Panc1 (cell line): ENCODE results near the gene TNFAIP2. TPM values are rescaled to one million over a fixed set of nuclear protein-coding genes. Genes with fewer than 3 reads are reported as not detected.

ENCODE experiments used
- ATAC-seq: fragments of 200-7000 bp; cut with Tn5 transposase; 2 replicates; pipeline ENCODE4 v1.9.1; 2020; ENCODE audit warnings: mild to moderate bottlenecking, moderate library complexity
- BruUV-seq: library from RNA; stranded (reverse); fragments of 400-500 nt; replicated peaks from 2 replicates; lab custom pipeline; 2021; lab: Mats Ljungman, UMichigan
- CTCF ChIA-PET: fragments of 300-600 bp; sonication (Branson Sonifier 250); formaldehyde crosslinking; loops from one replicate; lab custom pipeline; 2022; ENCODE audit warnings: antibody characterized with exemption; lab: Charles Lee
- POLR2A ChIA-PET: fragments of 300-600 bp; sonication (Branson Sonifier 250); formaldehyde crosslinking; loops from one replicate; lab custom pipeline; 2022; ENCODE audit warnings: antibody characterized with exemption; lab: Charles Lee
- DNase-seq: peaks from one replicate; pipeline ENCODE4 v3.0.0-alpha.2; 2010; ENCODE audit warnings: low read depth, low spot score
- H3K27ac ChIP-seq: 2 replicates; pipeline ENCODE4 v1.5.1; 2011; ENCODE audit warnings: mild to moderate bottlenecking, low read length, inconsistent platforms
- H3K27me3 ChIP-seq: fragments of 200-500 bp; sonication (Bioruptor generic); 2 replicates; pipeline ENCODE4 v1.6.0; 2014; ENCODE audit warnings: low read length, inconsistent platforms; ENCODE audit not compliant: control insufficient read depth, insufficient read depth
- H3K36me3 ChIP-seq: fragments of 200-500 bp; sonication (Bioruptor generic); 2 replicates; pipeline ENCODE4 v1.5.1; 2014; ENCODE audit warnings: inconsistent platforms, mild to moderate bottlenecking, low read length, moderate library complexity; ENCODE audit not compliant: control insufficient read depth, insufficient read depth
- H3K4me1 ChIP-seq: 2 replicates; pipeline ENCODE4 v1.5.1; 2011; ENCODE audit warnings: inconsistent platforms, mild to moderate bottlenecking, low read length, moderate library complexity; ENCODE audit not compliant: control insufficient read depth, insufficient read depth
- H3K4me3 ChIP-seq, 2 experiments: 2 replicates each; pipeline ENCODE4 v1.5.1; 2011 to 2012; ENCODE audit warnings: low read depth in 2 of 2, low read length in 2 of 2, mild to moderate bottlenecking in 2 of 2, inconsistent platforms in 1 of 2, moderate library complexity in 1 of 2
- H3K9me3 ChIP-seq: fragments of 200-500 bp; sonication (Bioruptor generic); 2 replicates; pipeline ENCODE4 v1.5.1; 2014; ENCODE audit warnings: low read depth, mild to moderate bottlenecking, inconsistent platforms, low read length, moderate library complexity; ENCODE audit not compliant: control insufficient read depth, insufficient read depth
- POLR2AphosphoS5 ChIP-seq: IDR thresholded peaks from 2 replicates; pipeline ENCODE4 v1.6.1; 2012; ENCODE audit warnings: mild to moderate bottlenecking, low read depth, low read length, moderate library complexity
- REST ChIP-seq, 2 experiments: IDR thresholded peaks; 2 replicates each; pipeline ENCODE4 v1.6.1; 2011 to 2012; ENCODE audit warnings: low read depth in 2 of 2, control low read depth in 1 of 2, low read length in 1 of 2, mild to moderate bottlenecking in 1 of 2, moderate library complexity in 1 of 2; ENCODE audit not compliant: insufficient read depth in 1 of 2
- SIN3A ChIP-seq: IDR thresholded peaks from 2 replicates; pipeline ENCODE4 v1.6.1; 2012; ENCODE audit warnings: low read depth, mild to moderate bottlenecking, low read length, moderate library complexity, borderline replicate concordance; ENCODE audit not compliant: insufficient read depth
- TCF7L2 ChIP-seq: IDR thresholded peaks from 2 replicates; pipeline ENCODE4 v1.6.1; 2011; ENCODE audit warnings: mild to moderate bottlenecking, low read depth, low read length, inconsistent platforms
- in situ Hi-C: cut with HindIII; loops from 2 replicates; pipeline ENCODE4 v1.10.0; 2016; ENCODE audit warnings: low sequenced_read_pairs, low pct_unique_long_range_greater_than_20kb
- intact Hi-C: fragments of 100-400 bp; cut with micrococcal nuclease; formaldehyde crosslinking; loops from one replicate; pipeline ENCODE4 v1.10.0; 2022; ENCODE audit not compliant: unreplicated experiment
- total RNA-seq: library from RNA; stranded (reverse); gene quantifications from one replicate; pipeline ENCODE4 v1.2.1, GENCODE V29; 2021; ENCODE audit not compliant: unreplicated experiment
- TF ChIP-seq, protein P1 (sequence below): fragments of 450-650 bp; IDR thresholded peaks from 2 replicates; pipeline ENCODE4 v1.5.1; 2017; ENCODE audit warnings: mild to moderate bottlenecking

The TNFAIP2 gene
- total RNA-seq, 1 experiment from 2014 or later: 491 TPM

DNA sequence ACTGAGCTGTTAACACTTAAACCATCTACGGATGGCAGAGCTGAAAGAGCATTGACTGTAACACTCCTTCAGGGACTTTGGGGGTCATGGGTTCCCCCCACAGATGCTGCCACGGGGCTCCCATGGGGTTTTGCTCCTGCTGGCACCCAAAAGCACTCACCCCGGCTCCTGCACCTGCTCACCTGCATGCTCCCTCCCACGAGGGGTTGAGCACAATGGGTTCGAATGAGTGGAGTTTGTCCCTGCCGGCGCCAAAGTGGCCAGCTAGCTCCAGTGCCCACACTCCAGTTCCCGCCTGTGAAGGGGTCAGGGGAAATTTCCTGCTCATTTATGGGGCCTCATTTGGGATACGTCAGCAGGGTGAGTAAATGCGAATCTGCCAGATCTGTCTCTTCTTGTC is 40.7 kb downstream of the TNFAIP2 start:
- no peaks in the 10 kb centered on the region for H3K4me1 ChIP-seq

GRCh38 chr14:103164779-103165178 is 41.5 kb downstream of the TNFAIP2 start:
- ATAC-seq: no peak
- intact Hi-C loops: no loop called here
- Histone ChIP-seq H3K4me1 (no peaks in the 10 kb centered on the region), H3K9me3 (no peaks in the 10 kb centered on the region; the same call in 1 of the 2 replicates), H3K27me3 (no peaks in the 10 kb centered on the region), H3K27ac (no peak overlapping the region), H3K36me3 (no peaks in the 10 kb centered on the region), H3K4me3 (no peak overlapping the region)
- TF ChIP-seq TCF7L2 (no peak), REST (IDR thresholded peaks at IDR 0.05; ENCODE audit: insufficient read depth in 1 of 2, low read depth in 2 of 2, low read length in 1 of 2) (no peak), POLR2AphosphoS5 (no peak), SIN3A (no peak)
- TF ChIP-seq, protein P1, sequence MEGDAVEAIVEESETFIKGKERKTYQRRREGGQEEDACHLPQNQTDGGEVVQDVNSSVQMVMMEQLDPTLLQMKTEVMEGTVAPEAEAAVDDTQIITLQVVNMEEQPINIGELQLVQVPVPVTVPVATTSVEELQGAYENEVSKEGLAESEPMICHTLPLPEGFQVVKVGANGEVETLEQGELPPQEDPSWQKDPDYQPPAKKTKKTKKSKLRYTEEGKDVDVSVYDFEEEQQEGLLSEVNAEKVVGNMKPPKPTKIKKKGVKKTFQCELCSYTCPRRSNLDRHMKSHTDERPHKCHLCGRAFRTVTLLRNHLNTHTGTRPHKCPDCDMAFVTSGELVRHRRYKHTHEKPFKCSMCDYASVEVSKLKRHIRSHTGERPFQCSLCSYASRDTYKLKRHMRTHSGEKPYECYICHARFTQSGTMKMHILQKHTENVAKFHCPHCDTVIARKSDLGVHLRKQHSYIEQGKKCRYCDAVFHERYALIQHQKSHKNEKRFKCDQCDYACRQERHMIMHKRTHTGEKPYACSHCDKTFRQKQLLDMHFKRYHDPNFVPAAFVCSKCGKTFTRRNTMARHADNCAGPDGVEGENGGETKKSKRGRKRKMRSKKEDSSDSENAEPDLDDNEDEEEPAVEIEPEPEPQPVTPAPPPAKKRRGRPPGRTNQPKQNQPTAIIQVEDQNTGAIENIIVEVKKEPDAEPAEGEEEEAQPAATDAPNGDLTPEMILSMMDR: no peak
- ChIA-PET CTCF (no interaction called here), POLR2A (no interaction called here)
- no TSS peak for BruUV-seq
- no peak for DNase-seq
- in situ Hi-C loops: no loop called here

More for the DNA sequence above, 40.7 kb downstream of the TNFAIP2 start:
- Histone ChIP-seq H3K27ac (no peak overlapping the region), H3K9me3 (no peaks in the 10 kb centered on the region), H3K27me3 (no peaks in the 10 kb centered on the region), H3K36me3 (no peaks in the 10 kb centered on the region), H3K4me3 (no peak overlapping the region)
- intact Hi-C loops (no loop called here), in situ Hi-C loops (no loop called here)
- no TSS peak for BruUV-seq
- POLR2A ChIA-PET: no interaction called here
- CTCF ChIA-PET: no interaction called here
- no peak for DNase-seq
- TF ChIP-seq REST (IDR thresholded peaks at IDR 0.05; ENCODE audit: insufficient read depth in 1 of 2, low read depth in 2 of 2, low read length in 1 of 2): no peak
- TF ChIP-seq POLR2AphosphoS5: no peak
- TF ChIP-seq, protein P1: no peak
- no peak for TF ChIP-seq TCF7L2
- no peak for TF ChIP-seq SIN3A
- no peak for ATAC-seq
